Activated naive CD4-positive, alpha-beta T cell treated with Interleukin-2 at 50 U/mL for 16 hours (primary cell): ENCODE data around the gene ZNF296.

Experiments used
- DNase-seq: peaks from one replicate; pipeline ENCODE4 v3.0.0-alpha.2; 2020

ZNF296 gene

DNA sequence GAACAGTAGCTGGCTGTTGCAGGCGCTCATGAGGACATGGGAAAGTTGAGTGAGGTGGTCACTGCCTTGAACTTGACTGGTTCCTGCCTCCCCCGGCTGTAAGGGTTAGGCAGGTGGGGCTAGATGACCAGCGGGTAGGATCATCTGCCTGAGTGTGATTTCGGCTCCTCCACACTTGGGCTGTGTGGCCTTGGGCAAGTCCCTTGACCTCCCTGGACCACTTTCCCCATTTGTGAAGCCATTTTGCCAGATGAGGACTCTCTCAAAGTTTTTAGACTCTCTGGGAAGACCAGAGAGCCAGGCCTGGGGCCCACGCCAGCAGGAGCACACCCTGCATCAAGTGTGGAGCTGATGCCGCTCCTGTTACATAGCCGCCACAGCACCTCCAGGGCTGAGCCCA is 26.2 kb upstream of the ZNF296 start:
- DNase-seq, result no peak

DNA sequence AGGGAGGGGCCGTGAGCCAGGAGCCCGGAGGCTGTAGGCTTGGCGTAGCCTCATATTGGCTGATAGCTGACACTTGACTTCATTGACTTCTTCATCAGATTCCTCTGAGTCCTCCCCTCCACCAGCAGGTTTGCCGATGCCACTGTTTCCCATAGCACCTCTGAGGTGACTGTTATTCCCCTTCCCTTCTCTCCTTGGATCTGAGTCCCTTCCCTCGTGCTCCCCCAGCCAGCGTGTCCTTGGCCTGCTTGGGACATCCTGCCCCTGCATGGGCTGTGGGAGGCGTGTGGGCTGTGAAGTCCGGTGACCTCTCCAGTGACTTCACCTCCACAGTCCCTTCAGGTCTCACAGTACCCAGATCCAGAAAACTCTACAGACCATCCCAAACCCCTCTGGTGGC is 25.5 kb upstream of the ZNF296 start:
- no peak for DNase-seq

DNA sequence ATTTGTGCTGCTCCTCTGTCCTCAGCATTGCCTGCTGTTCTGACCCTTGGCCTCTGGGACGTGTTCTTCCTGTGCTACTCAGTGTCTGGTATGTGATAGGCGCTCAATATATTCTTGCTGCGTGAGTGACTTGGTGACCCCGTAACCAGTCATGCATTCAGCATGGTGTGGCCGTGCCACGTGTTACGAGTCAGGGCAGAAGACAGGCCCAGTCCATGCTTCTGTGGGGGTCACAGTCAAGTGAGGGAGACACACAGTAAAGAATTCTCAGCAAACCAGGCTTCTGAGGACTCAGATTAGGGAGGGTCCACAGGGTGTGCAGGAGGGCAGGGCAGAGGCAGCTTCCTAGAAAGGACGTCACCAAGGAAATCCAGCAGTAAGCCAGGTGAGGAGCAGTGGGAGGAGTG is 24.6 kb upstream of the ZNF296 start:
- DNase-seq, result no peak

DNA sequence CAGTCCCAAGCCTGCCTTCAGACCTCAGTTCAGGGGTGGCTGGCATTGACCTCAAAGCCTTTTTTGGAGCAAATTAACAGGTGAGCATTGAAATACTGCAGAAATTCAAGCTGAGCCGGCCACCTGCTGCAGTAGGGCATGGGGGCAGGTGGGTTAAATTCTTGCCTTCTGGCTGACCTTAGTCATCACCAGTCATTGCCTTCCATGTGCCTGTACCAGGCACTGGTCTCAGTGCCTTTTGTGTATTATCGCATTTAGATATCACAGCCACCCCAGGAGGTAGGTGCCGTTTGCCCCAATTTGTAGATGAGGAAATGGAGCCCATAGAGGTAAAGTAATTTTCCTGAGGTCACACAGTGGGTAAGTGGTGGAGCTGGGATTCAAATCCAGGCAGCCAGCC is 23.9 kb upstream of the ZNF296 start:
- DNase-seq, result no peak

DNA sequence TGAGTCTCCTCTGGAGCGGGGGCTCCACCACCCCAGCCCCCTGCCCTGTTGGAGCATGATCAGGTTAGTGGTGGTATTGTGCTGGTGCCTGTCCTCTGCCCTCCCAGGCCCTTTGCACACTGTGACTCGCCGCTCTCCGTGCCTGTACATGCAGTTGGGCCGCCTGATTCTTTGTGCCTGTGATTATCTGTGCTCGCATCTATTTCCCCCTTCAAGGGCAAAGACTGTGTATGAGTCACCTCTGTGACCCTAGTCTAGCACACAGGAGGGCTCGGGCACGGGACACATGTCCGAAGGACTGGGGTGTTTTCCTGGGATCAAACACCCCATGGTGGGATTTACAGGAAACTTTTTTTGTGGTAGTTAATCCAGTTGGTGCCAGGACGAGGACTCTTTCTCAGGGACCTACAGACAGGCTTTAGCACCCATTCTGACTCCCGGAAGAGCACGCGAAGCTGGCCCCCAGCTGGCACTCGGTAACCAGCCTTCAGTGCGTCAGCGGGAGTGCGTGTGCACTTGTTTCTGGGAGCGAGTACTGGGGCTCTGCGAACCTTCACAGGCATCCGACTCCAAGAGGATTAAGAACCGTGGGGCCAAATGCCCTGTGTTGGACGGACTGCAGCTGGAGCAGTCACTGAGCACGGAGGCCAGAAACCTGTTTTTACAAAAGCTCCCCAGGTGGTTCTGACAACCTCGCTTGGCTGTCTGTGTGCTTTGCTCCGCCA is 23.4 kb upstream of the ZNF296 start:
- no peak for DNase-seq

DNA sequence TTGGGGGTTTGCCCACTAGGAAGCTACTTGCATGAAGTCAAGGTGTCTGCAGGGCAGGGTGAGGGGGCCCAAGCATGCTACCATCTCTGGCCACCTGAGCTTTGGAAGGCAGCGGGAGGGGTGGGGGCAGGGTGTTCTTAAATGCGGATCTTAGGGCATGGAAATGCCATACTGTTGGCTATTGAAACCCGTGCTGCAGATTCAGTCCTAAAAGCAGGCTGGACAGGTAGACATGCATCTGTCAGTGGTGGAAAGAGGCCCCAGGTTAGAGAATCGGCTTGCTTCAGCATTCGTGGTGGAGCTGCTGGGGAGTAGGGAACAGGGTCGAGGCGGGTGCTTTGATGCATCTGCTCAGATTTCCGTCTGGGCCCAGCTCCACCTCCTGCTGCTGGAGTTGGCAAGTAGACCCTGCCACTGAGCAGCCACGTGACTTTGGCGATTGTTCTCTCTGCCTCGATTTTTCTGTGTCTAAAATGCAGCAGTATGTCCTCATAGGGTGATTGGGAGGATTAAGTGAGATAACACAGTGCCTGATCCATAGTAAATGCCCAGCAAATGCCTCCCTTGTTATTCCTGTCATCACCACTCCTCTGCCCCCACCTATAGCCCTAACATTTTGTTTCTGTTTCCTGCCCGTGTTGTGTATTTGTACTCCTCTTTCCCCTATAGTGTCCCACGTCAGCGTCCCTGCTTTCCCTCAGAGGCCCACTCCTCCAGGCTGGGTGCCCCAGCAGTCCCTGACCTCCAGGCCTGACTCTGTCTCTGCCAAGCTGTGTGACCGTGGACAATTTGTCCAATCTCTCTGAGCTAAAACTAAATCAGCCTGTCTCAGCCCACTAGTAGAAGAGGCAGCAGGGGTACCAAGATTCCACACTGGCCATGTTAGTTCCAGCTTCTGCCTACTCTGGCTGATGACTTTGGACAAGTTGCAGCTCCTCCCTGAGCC is 22.5 kb upstream of the ZNF296 start:
- no peak for DNase-seq

DNA sequence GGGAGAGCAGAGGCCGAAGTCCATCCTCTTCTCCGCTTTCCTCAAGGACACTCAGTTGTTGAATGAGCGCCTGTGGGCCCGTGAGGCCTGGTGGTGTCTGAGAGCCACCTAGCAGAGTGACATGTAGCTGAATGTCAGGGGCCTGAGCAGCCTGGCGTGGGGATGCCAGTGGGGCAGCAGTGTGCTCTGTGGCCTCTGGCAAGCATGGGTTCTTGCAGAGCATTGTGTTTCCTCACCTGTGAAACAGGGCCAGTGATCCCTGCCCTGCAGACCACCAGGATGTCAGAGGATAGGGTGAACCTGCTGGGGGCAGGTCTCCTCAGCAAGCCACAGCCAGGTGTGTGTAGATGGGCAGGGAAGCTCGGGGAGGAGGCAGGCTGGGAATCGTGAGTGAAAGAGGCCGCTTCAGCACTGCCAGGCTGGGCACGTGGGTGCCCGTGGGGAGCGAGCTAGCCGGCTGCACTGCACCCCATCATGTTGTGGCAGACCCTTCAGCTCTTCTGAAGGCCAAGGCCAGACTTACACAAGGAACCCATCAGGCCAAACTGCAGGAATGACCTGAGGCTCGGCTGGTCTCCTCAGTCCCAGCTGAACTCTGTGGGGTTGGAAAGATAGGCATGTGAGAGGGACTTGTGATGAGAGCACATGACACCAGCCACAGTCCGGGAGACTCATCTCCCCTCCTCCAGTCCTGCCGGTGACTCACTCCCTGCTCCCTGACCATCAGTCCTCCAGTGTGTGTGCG is 21.7 kb upstream of the ZNF296 start:
- no peak for DNase-seq

DNA sequence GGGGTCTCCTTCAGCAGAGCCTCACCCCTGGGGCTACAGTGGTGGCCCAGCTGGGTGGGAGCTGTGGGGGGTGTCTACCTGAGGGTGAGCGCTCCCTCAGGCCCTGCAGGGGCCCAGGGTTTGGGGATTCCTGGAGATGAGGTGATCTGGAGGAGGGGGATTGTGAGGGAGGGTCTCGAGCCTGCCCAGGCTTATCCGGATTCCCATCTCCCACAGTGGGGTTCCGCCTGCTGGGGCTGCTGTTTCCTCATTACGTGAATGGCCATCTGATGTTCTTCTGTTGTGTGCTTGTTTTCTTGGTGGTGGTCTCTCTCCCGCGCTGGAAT is 21.1 kb upstream of the ZNF296 start:
- DNase-seq, result no peak

DNA sequence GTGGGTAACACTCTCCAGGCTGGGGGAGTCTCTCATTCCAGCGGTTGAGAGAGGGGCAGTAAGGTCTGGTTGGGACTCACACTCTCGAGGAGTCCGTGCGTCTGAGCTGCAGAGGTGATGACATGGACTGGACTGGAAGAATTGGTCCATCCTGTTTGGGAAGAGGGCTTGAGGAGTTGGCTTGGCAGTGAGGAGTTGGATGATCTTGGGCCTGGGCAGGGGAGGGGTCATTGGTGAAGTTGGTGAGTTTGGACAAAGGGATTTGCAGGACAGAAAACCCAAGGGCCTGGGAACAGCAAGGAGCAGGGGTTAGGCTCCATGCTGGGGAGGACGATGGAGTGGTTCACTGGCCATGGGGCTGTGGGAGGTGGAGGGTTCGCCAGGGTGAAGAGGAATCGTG is 20.4 kb upstream of the ZNF296 start:
- DNase-seq, result no peak

DNA sequence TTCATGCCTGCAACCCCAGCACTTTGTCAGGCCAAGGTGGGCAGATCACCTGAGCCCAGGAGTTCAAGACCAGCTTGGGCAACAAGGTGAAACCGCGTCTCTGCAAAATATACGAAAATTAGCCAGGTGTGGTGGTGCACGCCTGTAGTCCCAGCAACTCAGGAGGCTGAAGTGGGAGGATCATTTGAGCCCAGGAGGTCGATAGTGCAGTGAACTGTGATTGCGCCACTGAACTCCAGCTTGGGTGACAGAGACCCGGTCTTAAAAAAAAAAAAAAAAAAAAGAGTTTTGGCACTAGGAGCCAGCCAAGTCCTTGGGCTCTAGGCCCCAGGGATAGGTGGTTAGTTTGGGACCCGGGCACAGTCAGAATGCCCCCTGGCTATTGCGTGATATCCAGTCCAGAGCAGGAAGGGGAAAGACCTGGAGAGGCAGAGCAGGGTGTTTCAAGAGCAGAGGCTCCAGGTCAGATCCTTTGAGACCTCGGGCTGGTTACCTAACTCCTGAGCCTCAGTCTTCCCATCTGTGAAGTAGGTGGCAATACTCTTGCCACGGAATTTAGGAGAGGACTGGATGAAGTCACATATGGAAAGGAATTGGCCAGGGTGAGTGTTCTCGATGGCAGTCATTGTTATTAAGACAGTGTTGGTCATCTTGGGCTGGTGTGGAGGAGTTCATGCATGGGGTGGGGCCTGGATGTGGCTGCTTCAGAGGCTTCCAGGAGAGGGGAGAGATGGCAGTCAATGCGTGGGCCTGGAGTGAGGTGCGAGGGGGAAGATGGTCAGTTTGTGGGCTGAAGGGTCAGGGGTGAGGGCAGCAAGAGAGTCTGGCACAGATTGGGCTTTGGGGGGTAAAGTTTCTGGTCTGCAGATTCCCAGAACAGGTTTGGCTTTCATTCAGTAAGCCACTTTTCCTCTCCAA is 19.5 kb upstream of the ZNF296 start:
- no peak for DNase-seq

DNA sequence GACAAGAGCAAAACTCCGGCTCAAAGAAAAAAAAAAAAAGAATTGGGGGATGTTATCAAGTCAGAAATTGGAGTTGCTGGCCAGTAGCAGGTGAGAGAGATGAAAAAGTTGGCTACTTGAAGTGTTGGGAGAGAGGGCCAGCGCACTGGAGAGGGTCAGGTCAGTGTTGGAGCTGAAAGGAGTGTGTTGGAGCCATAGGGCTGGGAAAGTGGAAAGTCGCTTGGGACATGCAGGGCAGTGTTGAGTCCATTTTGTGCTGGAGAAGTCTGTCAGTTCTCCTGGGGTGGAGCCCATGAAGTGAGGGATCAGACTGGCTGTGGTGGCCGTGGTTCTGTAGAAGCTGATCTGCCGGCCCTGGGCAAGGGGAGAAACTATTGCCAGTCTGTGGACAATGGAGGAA is 18.4 kb upstream of the ZNF296 start:
- DNase-seq, result no peak

DNA sequence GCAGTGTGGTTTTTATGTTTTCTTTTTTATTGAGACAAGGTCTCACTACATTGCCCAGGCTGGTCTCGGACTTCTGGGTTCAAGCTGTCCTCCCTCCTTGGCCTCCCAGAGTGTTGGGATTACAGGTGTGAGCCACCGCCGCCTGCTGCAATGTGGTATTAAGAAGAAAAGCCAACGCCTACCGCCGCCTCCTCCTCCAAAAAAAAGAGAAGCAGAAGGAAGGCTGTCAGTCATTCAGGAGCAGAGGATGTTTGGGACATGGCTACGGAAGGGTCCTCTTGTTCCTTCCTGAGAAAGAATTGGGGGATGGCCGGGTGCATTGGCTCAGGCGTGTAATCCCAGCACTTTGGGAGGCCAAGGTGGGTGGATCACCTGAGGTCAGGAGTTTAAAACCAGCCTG is 17.9 kb upstream of the ZNF296 start:
- no peak for DNase-seq

DNA sequence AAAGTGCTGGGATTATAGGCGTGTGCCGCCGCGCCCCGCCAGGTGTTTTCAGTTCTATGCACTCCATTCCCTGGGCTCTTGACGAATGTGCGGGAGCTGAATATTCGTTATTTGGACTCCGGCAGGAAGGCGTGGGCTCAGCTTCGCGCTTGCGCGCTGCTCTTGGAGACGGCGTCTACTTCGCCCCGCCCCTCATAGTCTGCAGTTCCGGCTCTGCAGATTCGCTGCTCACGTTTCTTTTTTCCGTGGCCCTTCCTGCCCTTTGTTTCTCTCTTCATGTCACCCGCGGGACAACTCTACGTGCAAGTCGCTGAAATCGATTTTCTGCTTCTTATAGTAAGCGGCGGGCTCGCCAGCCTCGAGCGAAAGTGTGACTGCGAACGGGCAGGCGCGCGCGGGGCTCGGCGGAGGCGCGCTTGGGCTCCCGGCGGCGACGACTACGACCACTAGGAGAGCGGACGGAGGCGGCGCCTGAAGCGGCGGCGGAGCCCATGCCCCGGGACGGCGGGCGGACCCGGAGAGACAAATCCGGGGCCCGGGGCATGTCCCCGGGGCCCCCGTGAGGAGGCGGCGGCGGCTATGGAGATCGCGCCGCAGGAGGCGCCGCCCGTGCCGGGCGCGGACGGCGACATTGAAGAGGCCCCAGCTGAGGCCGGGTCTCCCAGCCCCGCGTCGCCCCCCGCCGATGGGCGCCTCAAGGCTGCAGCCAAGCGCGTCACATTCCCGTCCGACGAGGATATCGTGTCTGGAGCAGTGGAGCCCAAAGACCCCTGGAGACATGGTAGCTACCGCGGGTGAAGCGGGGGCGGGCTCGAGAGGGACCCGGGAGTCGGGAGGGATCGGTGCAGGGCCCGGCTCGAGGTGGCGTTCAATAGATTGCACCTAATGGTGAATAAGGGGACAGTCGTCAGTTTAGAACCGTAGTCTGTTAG is 16.7 kb upstream of the ZNF296 start, which contains the start of gene PPP1R37:
PPP1R37 (plus strand) TSS at position 433 of the 932 bp plus-strand sequence; CDS start at position 580, 147 bp downstream.
- peak; percentile 92 for DNase-seq

DNA sequence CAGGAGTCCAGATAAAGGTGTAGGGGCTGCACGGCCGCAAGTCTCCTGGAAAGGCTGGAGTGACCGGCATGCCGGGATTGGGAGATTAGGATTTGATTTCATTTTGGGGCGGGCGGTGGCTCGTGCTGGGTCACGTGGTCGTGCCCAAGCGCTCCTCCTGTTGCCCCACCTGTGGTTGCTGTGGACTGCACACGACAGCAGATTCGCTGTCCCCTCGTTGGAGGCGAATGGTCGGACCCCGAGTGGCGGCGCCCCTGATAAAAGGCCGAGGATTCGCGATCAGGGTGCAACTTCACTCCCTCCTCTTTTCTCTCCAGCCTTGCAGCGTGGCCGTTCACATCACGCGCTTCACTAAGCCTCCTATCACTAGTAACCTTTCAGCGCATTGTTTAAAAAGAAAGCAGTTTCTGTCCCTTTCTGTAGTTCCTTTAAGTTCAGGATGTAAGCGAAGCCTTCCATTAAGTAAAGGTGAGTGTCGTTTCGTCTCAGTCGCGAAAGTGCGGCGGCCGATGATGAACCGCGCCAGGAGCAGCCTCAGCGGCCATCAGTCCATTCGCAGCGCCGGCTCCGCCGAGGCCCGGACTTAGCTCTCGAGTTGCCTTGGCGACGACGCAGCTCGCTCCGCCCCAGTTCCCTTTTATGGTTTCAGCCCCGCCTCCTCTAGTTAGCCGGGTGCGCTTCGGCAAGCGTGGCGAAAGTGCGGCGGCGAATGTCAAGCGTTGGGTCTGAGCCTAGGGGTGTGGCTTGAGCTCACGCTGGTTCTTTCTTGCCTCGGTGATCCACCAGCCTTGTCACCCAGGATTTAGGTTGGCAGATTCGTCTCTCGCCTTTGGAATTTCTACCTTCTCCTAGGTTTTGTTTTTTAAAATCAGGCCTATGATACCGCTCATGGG is 15.0 kb upstream of the ZNF296 start:
- DNase-seq, result peak; percentile 94

DNA sequence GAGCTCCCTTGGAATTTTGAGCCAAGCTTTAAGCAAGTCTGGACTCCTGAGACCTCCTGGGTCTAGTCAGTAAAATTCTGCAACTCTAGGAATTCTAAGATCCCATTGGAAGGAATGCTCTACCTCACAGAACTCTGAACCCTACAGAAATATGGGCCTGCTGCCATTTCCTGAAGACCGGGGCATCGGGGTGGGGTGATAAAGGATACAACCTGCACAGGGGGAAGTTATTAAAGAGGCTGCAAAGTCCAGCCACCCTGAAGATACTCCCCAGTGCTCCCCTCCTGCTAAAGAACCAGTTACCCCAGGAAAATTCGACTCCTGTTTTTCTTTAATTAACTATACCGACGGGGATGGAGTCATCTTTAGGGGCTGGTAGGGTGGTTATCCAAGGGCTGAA is 14.3 kb upstream of the ZNF296 start:
- DNase-seq, result no peak

DNA sequence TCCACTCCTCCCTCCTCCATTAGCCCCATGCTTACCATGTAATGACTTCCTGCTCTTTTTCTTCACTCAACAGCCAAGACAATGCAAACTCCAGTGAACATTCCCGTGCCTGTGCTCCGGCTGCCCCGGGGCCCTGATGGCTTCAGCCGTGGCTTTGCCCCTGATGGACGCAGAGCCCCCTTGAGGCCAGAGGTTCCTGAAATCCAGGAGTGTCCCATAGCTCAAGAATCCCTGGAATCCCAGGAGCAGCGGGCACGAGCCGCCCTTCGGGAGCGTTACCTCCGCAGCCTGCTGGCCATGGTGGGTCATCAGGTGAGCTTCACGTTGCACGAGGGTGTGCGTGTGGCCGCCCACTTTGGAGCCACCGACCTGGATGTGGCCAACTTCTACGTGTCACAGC is 13.8 kb upstream of the ZNF296 start:
- DNase-seq, result no peak

DNA sequence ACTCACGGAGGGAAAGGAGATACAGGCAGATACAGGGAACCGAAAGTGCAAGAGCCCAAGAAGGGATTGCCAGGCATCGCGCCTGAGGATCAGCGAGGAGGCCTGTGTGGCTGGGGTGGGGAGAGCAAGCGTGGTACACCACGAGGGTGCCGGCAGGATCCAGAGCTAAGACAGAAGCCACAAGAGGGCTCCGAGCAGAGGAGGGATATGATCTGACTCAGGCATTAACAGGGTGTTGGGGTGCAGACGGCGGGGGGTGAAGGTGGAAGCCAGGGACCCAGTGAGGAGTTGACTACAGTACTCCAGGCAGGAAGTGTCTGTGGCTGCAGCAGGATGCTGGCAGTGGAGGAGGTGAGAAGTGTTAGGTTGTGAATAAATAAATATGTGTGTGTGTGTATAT is 11.3 kb upstream of the ZNF296 start:
- DNase-seq, result peak; percentile 56

DNA sequence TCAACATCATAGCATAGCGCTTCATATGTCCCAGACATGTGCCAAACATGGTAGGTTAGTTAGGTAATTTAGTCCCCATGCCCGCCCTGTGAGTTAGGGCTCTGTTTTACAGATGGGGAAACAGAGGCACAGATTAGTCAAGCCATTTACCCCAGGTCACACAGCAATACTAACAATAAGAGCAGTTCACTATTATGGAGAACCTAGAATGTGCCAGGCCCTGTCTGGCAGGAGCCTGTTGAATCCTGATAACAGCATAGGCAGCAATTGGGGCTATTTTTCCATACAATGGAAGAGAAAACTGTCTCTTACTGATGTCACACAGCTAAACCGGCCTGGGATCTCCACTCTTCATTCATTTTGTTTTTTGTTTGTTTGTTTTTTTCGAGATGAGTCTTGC is 10.2 kb upstream of the ZNF296 start:
- no peak for DNase-seq

DNA sequence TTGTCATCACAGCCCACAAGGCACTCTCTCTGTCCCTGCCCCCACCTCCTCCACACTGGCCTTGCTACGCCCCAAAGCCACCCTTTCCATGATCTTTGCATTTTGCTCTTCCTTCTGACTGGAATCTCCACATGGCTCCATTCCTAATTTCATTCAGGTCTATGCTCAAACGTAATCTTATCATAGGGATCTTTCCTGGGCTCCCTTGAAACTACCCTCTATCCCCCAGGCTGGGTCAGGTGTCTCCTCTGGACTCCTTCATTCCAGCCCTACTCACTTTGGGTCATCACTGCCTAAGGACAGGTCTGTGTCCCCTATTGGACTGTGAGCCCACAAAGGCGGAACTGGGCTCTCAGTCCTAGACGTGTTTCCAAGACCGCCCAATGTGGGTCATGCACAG is 5.9 kb upstream of the ZNF296 start:
- no peak for DNase-seq

DNA sequence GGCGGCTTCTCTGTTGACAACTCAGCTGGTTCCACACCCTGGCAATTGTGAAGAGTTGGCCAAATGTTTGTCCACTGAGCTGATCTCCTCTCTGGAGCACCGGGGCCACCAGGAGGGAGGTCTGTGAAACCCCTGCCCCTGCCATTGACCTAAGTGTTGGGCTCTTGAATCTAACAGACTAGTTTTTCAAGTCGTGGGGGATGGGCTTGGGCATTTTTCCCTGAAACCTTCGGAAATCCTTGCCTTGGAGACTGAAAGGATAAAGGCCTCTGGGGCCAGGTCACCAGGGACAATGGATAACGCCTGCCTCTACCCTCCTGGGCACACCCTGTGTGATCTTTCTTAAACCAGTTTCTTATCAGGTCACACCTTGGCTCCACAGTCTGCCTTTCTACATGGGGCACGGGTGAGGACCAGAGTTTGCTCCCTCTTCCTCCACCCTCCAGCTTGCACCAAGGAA is 3.7 kb upstream of the ZNF296 start:
- DNase-seq, result no peak
